HG03378 (cell line): ENCODE measurements around the gene PTPA.
"Not testable (repeated sequence)": the region's sequence is repeated elsewhere in the genome, so short reads cannot be mapped to it uniquely, and the experiment has no call there.

Experiments used
- ATAC-seq: cut with Tn5 transposase; IDR thresholded peaks from one replicate; pipeline ENCODE4 v1.9.1; 2021; ENCODE audit warnings: mild to moderate bottlenecking, moderate library complexity; ENCODE audit not compliant: unreplicated experiment

Gene PTPA

DNA sequence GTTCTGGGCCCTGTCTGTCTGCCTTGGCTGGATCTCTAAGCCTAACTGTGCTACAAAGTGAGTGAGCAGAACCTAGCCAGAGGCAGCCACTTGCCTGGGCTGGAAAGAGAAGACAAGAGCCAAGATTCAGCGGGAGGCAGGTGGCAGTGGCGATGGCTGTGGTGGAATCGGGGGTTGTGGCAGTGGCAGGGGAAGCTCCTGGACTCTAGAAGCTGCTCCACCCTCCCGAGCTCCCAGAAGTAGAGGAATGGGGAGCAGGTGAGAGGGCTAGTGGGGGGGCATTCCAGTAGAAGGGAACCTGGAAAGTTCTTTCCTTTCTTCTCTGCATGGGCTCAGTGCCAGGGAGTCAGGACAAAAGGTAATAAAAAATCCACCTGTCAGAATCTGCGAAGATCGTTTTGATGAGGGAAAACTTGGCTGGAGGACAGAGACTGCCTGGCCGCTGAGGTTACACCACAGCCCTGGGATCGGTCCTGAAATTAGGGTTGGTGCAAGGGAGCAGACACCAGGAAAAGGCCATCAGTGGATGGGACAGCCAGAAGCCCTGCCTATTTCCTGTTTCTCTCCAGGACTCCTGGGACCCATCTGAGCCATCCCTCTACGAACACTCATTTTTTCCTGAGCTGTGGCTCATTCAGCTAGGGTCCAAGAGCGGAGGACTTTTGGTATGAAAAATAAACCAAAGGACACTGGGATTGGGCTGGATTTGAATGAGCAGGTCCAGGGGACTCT, 2.2 kb upstream of the PTPA start:
- ATAC-seq = no peak

DNA sequence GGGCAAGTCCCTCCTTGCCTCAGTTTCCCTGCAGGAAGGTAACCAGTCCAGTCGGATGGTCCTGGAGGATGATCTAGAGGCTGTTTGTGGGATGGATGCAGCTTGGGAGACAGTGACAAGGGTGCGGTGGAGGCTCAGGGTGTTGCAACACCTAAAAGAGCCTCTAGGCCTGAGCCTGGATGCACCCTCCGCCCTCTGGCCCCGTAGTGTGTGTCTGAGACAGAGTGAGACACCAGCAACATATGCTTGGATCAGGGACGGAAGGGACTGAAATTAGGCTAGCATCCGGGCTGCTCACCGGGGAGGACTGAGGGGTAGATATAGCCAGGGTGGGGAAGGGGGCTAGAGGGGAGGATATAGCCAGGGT, 1.7 kb upstream of the PTPA start:
- no peak for ATAC-seq

DNA sequence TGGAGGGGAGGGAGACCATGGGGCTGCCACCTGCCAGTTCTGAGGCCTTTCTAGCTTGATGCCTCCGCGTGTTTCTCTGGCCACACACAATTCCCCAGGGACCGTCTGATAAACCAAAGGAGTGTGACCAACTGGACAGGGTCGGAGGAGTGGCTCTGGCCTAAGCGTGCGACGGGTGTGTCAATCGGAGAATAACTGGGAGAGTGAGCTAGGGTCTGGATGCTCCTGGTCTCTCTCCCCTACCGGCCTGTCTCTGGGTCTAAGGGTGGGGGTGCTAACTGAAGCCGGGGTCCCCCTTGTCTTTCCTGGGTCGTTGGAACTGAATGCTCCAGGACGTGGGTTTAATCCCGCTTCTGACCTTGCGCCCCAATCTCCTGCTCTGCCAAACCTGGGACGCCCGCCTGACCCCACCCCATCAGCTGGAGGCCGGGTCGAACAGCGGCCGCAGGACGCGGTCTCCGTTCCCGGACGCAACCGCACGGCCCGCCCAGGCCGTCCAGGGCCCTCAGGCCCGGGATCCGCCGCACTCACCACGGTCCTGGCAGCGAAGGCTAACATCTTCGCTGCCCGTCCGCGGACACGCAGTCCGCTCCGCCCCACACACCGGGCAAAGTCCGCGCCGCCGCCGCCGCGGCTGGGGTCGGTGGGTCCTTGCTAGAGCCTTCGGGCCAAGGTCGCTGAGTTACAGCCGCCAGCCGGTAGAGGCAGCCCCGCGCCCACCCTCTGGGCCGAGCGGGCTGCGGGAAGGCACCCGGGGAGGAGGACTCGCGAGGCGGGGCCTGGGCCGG, 1.1 kb upstream of the PTPA start:
- ATAC-seq = peak; percentile 25

DNA sequence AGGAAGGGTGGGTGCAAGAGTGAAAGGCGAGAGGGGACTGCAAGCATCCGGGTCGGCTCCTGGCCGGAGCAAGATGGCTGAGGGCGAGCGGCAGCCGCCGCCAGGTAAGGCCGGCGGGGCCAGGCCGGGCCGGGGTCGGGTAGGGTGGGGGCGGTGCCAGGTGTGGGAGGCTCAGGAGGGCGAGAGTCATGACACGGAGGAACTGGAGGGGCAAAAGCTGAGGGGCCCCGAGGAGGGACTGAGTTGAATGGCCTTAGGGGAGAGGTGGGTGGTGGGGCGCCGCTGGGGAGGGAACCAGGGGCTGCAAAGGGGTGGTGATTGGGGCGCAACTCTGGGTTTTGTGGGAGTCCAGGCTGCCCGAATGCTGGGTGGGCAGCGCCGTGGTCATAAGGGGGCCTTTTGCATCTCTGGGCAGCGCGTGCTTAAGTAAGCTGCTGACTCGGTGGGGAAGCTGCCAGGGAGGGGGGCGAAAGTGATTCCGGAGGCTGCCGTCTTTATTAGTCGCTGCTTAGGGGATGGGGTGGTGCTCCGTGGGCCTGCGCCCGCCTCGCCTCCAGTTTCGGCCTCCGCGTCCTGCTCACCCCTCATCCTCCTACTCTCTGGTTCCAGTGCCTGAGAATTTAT, 425 bp downstream of the PTPA start:
- peak; percentile 3 for ATAC-seq

DNA sequence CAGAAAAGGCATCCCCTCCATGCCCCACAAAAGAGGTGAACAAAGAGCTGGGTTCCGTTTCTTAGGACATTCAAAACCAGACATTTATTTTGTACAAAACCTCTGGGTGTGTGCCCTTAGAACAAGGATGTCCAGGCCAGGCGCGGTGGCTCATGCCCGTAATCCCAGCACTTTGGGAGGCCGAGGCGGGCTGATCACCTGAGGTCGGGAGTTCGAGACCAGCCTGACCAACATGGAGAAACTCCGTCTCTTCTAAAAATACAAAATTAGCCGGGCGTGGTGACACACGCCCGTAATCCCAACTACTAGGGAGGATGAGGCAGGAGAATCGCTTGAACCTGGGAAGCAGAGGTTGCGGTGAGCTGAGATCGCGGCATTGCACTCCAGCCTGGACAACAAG, 1.3 kb downstream of the PTPA start:
- ATAC-seq = not testable (repeated sequence)

DNA sequence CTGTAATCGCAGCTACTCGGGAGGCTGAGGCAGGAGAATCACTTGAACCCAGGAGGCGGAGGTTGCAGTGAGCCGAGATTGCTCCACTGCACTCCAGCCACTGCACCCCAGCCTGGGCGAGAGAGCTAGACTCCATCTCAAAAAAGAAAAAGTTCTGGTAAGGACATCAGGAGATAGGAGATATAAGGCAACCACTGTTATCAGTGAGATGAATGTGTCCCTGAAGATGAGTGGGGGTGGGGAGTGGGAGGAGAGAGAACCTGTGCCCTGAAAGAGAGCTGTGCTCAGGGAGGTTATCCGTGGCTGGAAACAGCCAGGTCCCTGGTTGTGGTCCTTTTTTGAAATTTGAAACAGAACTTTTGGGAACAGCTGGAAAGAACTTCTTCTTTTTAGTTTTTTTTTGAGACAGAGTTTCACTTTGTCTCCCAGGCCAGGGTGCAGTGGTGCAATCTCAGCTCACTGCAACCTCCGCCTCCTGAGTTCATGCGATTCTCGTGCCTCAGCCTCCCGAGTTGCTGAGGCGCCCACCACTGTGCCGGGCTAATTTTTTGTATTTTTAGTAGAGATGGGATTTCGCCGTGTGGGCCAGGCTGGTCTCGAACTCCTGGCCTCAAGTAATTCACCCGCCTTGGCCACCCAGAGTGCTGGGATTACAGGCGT, 2.6 kb downstream of the PTPA start:
- no peak for ATAC-seq

DNA sequence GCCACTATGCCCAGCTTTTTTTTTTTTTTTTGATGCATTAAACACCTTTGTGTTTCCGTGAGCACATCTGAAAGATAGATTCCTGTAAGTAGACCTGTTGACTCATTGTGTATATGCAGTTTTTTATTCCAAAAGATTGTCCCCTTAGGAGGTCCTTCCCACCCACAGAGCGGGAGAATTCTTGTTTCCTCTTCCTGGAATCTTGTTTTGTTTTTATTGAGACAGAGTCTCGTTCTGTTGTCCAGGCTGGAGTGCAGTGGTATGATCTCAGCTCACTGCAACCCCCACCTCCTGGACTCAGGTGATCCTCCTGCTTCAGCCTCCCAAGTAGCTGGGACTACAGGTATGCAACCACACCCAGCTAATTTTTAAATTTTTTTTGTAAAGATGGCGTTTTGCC, 7.6 kb downstream of the PTPA start:
- ATAC-seq = no peak

DNA sequence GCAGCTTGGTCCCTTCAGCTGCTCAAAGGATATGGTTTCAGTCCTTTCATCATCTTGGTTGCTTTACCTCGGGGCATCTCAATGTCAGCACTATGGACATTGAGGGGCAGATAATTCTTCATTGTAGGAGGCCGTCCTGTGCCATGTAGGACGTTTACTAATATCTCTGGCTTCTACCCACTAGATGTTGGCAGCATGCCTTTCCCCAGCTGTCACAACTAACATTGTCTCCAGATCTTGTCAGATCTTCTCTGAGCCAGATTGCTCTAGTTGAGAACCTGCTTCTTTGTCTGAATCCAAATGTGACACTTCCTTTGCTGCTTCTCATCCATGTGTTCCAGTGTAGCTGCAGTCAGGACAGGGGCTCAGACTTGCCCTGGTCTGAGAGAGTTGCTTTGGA, 10.3 kb downstream of the PTPA start:
- ATAC-seq = no peak

DNA sequence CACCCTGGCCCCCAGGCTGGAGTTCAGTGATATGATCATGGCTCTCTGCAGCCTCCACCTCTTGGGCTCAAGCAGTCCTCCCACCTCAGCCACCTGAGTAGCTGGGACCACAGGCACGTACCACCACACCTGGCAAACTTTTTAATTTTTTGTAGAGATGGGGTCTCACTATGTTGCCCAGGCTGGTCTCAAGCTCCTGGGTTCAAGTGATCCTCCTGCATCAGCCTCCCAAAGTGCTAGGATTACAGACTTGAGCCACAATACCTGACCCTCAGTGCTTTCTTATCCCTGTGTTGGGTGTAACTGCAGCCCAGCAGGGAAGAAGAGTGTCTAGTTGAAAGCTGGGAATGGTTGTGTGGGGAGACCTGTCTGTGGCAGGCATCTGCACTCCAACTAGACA, 10.9 kb downstream of the PTPA start:
- no peak for ATAC-seq

DNA sequence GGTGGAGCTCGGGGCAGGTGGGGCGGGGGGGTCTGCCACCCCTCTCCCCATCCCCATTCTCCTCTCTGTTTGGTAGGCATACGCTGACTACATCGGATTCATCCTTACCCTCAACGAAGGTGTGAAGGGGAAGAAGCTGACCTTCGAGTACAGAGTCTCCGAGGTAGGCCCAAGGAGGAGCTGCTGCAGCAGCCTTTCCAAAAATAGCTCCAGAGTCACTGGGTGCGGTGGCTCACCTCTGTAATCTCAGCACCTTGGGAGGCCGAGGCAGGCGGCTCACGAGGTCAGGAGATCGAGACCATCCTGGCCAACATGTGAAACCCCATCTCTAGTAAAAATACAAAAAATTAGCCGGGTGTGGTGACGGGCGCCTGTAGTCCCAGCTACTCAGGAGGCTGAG, 11.8 kb downstream of the PTPA start:
- ATAC-seq = not testable (repeated sequence)

DNA sequence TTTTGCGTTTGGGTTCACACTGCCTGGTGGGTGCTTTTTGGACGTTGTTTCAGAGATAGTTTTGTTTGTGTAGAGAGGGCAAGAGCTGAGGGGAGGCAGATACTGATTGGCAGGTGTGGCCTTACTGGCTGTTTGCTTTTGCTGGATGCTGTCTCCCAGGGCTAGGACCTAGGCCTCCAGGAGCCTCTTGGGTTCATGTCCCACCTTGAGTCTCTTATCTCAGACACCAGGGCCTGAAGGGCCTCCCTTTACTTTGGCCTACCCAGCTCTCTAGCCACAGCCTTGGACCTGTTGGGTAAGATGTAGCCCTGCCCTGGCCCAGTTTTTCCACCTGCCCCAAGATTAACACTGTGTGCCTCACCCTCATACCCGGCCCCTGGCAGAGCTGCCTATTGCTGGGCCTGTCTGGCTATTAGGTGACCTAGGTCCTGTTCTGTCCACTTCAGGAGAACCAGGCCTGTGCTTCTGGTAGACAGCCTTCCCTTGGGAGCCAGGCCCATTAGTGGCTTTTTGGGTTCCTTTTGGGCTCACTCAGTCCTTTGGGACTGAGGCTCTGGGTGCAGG, 13.4 kb downstream of the PTPA start:
- ATAC-seq = no peak

DNA sequence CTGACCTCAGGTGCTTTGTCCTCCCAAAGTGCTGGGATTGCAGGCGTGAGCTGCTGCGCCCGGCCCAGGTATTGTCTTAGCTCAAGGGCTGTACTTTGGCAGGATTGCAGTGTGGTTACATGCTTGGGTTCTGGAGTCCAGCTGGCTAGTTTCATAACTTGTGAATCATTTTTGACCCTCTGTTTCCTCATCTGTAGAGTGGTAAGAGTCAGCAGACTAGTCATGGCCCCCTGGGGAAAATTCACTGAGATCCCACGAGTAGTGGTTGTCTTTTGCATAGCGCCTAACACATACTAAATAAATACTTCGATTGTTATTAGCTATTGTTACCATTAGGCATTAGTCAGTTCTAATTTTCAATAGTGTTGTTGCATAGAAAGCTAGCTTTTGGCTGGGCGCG, 14.3 kb downstream of the PTPA start:
- no peak for ATAC-seq

DNA sequence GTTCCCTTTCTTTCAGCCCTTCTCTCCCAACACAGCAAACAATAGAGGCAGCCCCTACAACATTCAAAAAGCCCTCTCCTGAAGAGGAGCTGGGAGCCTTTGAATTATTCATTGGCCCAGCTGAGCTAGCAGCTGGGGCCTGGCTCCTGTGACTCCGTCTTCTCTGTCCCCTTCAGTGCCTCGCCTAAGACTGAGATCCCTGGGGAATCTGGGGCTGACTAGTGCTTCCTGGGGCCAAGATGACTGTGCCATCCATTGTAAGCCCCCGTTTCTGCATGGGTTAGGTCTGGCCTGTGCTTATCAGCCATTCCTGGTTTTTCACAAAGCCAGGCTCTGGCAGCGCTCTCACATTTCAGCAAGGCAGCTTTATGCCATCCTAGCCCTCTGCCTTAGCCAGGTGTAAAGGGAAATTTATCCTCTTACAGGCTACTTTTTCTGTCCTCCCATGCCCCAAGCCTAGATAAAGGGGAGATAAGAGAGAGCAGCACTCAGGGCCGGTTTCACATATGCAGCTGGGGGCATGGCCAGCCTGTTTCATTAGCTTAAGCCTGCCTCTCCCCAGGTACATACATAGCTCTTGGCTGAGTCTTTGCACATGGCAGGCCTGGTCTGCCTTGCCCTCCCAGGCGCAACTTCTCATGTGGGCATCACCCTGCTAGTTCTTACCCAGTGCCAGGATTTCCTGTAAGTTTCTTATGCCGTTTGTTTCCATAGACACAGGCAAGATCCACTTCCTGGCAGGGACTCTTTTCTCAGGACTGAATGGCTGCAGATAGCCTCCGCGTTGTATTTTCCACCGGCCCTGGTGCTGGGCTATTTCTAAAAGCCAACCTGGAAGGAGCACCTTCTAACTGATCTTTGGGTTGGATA, 15.8 kb downstream of the PTPA start:
- ATAC-seq = no peak

DNA sequence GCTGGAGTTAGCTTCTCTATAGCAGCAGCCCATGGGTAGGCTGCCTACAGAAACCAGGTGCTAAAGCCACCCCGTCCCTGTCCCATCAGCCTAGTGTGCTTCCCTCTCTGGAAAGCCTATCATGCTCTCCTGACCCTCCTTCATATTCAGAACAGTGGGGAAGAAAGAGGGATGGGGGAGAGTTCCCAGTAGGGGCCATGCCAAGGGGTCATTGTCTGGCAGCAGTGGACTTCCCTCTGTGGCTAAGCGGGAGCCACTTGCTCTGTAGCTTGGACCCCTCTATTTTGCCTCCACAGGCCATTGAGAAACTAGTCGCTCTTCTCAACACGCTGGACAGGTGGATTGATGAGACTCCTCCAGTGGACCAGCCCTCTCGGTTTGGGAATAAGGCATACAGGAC, 17.5 kb downstream of the PTPA start:
- no peak for ATAC-seq

DNA sequence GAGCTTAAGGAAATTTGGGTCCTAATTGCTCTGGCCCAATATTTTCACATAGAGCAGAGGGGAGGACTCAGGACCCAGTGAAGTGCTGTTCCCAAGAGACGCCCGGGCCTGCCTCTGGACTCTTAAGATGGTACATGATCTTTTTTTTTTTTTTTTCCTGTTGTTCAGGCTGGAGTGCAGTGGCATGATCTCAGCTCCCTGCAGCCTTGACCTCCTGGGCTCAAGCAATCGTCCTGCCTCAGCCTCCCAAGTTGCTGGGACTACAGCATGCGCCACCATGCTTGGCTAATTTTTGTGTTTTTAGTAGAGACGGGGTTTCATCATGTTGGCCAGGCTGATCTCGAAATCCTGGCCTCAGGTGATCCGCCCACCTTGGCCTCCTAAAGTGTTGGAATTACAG, 19.1 kb downstream of the PTPA start:
- not testable (repeated sequence) for ATAC-seq

DNA sequence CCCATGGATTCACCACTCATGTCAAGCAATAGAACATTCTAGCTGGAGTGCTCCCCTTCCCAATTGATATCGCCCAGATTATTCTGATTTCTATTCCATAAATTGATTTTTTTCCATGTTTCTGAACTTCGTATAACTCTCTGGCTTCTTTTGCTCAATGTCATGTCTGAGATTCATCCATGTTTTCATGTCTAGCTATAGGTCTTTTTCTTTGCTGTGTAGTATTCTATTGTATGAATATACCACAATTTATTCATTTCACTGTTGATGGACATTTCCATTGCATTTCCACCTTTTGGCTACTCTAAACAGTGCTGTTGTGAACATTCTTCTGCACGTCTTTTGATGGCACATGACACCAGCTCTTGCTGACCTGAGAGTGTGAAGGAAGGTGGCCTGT, 19.6 kb downstream of the PTPA start:
- ATAC-seq = no peak

DNA sequence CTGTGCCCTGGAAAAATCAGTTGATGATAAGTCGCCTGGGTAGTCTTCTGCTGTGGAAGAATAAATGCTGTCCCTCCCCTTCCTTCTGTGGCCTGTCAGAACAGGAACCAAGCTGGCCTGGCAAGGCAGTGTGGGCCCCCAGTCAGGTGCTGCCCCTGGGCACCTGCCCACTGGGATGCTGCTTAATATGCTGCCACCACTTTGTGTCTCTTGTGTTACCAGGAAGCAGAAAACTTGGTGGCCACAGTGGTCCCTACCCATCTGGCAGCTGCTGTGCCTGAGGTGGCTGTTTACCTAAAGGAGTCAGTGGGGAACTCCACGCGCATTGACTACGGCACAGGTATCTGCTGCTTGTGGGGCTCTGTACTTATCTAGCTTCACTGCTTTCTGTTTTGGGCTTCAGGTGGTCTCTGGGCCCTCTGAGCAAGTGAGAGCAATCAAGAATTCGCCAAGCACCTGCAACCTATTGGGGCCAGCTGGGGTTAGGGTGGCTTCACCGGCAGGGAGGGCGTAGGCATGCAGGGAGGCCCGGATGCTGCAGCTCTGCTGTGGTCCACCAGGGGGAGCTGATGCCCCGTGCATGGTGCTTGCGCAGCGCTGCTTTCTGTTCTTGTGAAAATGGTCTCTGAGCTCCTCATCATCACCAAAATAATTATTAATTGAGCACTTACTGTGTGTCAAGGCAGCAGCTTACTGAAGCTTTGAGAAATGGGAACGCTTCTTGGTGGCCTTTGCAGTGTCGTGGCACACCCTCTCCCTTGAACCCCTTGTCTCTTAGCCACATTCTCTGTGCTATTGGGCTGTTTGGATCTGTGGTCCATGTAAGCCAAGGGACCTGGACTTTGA, 20.3 kb downstream of the PTPA start:
- no peak for ATAC-seq

DNA sequence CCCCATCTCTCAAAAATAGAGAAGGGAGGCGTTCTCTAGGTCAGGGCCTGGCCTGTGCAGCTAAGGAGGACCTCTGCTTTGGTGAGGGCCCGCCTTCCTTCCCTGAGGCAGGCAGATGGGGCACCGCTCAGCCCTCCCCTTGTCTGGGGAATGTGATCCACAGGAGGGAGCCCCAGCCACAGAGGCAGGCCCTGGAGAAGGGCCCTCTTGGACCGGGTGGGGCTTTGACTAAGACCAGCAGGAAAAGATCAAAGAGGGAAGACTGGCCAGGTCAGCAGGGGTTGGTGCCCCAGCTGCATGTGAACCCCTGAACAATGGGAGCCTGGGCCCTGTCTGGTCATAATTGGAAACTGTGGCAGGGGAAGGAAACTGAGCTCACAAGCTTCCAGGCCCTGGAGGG, 21.9 kb downstream of the PTPA start:
- no peak for ATAC-seq

DNA sequence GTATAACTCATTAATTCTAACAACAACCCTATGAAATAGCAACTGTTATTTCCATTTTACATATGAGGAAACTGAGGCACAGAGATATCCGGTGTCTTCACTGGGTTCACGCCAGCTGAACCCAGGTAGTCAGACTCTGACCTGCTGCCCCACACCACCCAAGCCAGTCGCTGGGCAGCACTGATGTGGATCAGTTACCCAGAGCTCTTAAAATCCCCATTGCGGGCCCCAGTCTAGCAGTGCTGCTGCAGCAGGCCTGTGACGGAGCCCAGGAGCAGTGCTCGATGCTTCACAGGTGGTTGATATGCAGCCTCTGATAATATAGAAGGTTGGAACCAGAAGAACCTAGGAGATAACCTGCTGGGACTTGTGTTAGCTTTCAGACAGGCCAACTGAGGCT, 24.3 kb downstream of the PTPA start:
- ATAC-seq = no peak
